ENCODE data around the gene SORCS3.

The SORCS3 gene

GRCh38 chr10:104641187-104641936, at the start of gene SORCS3:
SORCS3 (plus strand) TSS chr10:104641290.
- DNase-seq: no peak

- no peak for DNase-seq
These were observed 49.6 kb upstream of the SORCS3 start for GRCh38 chr10:104591441-104591840.

DNA sequence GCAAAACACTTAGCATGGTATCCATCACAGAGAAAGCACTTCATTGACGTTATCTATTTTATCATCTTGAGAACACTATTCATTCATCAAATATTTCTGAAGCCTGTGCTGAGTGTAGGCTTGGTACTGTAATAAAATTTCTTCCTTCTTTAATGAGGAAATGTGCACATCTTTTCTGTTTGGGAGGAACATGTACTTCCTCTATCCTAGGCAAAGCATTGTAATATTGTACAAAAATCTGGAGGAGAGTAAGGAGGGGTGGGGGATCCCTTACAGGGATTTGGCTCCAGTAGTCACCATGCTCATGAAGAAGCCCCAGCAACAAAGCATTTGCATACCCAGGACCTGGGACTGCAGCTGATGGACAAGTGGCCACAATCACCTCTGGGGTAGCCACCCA, 39.9 kb upstream of the SORCS3 start:
- no peak for DNase-seq

GRCh38 chr10:104608091-104608828, 32.8 kb upstream of the SORCS3 start:
- DNase-seq: no peak

GRCh38 chr10:104612571-104613205, 28.4 kb upstream of the SORCS3 start:
- no peak for DNase-seq

GRCh38 chr10:104613406-104613805, 27.7 kb upstream of the SORCS3 start:
- no peak for DNase-seq

DNA sequence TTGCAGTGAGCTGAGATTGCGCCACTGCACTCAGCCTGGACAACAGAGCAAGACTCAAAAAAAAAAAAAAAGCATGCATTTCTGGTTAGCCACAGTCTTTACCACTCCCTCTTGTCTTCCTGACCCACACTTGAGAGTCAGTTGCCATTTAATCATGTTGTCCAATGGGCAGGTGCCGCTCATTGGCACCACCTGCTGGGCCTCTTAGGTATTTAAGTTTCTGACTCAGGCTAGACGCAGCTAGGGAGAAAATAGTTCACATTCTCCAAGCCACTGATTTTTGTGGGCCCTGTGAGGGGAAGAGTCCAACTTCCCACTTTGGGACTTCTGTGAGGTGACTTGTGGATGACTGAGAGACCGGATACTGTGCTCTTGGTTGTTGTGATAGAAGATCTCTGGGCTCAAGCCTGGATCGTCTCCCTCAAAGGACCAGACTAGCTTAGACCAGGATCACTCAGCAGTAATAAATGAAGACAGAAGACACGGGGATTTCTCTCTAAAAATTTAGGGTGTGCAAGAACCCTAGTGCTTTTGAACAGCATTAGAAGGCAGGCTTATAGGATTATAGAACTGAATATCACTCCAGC, 26.8 kb upstream of the SORCS3 start:
- DNase-seq: no peak

DNA sequence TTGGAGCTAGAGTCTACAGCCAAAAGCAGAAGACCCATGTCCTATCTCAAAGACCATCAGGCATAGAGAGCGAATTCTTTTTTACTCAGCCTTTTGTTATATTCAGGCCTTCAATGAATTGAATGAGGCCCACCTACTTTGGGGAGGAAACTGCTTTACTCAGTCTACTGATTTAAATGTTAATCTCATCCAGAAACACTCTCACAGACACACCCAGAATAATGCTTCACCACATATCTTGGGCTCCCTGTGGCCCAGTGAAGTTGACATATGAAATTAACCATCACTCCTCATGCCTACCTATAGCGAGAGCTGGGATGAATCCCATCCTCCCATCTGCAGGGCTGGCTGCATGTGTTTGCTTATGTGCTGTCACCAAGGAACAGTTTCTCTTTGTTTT, 26.0 kb upstream of the SORCS3 start:
- DNase-seq: no peak

GRCh38 chr10:104617831-104618230, 23.3 kb upstream of the SORCS3 start:
- DNase-seq: no peak

- DNase-seq: no peak
These were observed 18.9 kb upstream of the SORCS3 start for GRCh38 chr10:104622175-104622574.

GRCh38 chr10:104622598-104623209, 18.4 kb upstream of the SORCS3 start:
- no peak for DNase-seq

DNA sequence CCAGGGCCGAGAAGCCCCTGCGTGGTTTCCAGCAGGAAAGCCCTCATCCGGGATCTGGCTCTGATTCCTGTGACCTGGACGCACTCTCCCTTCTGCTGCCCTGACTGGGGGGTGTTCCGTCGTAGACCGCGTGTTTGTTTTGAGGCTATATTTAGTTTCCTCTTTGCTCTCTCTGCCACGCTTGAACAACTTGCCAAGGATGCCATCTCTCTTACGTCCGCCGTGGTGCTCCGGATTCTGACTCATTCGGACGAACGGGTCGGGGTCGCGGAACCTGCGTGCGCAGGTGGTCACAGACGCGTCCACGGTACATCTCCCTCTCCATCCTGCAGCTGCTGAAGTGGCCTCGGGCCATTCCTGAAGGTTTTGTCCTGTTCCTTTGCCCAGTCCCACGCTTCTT, 10.4 kb upstream of the SORCS3 start:
- no peak for DNase-seq

DNA sequence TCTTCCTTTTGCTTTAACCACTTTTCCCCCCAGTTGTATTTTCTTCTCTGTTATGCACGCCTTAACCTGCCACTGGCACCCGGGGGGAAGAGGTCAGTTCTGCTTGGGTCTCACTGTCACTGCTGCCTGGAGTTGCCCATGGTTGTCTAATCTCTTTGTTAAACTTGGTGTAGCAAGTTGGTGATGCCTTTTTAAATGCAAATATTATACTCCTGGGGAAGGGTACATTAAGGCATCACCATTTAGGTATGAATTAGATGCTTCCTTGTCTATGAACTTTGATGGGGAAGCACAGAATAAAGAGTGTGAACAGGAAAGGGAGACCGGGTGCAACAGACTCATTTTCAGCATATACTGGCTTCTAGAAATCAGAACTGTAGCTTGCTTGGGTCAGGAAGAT, 9.1 kb upstream of the SORCS3 start:
- DNase-seq: no peak

GRCh38 chr10:104638861-104639589, 2.1 kb upstream of the SORCS3 start:
- no peak for DNase-seq

DNA sequence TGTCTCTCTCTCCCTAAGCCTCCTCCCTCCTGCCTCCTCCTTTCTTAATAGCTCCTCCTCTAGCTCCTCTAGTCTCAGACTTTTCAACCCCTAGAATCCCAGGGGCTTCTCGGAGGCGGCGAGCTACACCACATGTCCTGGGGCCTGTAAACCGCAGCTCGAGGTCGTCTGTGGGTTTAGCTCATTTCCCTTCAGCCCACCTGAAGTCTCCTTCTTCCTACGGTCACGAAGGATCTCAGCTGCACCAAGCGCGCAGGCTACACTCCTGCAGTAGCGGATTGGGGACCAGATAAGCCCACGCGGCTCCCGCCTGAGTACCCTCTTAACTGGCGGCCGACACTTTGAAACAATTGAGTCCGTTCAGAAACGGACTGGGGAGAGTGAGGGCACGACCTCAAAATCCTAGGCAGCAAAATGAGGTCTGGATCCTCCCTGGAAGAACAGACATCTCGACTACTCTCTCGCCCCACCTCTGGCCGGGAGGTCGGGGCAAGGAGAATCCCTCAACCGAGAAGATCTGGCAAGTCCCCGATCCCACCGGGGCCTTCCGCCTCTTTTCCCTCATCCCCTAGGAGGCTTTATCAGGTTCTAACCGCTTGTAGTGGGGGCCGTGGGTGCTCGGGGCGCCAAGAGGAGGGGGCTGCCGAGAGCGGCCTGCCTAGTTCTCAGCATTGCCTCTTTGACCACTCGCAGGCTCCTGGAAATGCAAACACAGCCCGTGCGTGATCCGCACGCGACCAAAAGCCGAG, 1.3 kb upstream of the SORCS3 start:
- DNase-seq: no peak

- DNase-seq: no peak
These were observed 527 bp upstream of the SORCS3 start for GRCh38 chr10:104640339-104641186.

DNA sequence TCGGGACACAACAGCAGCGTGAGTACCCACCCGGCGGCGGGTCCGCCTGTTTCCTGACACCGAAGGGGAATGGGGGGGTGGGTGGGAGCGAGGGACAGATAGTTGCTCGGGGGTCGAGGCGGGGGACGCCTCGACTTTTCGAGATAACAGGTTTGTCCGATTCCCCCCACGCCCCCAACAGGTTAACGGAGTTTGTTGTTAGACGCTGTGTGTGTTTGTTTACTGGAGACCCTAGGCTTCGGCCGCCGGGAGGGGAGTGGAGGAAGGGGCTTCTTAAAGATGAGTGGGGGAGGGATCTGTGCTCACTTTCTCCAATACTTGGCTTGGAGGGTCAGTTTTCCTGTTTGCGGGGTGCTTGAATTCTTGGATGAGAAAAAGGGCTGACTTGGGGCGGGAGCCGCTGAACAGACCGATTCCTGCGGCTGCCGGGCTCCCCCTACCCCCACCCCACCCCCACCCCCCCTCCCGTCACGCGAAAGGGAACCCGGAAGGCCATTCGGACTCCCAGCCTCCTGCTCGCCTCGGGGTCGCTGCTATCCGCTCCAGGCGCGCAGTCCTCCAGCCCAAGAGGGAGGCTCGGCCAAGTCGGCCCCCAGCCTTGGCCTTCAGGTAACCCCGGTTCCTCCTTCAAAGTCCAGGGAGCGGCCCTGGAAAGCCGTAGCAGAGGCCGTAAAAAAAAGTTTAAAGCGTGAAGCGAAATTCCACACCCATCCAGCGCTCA, 1.0 kb downstream of the SORCS3 start:
- no peak for DNase-seq

- no peak for DNase-seq
These were observed 1.7 kb downstream of the SORCS3 start for GRCh38 chr10:104642658-104643302.

DNA sequence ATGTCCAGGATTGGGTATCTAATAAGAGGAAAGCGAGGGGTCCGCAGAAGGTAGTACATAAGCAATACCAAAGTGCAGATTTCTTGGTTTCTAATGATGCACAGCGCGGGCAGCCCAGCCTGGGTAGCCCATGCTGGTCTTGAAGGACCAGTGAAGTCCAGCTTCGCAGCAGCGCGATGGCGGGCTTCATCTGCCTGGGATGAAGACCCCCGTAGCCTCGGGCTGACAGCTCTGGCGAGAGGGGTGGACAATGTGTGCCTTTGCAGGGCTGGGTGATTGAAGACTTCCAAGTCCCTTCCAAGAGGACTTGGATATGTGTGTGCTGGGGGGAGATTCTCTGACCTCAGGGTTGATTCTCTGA, 2.2 kb downstream of the SORCS3 start:
- DNase-seq: no peak

DNA sequence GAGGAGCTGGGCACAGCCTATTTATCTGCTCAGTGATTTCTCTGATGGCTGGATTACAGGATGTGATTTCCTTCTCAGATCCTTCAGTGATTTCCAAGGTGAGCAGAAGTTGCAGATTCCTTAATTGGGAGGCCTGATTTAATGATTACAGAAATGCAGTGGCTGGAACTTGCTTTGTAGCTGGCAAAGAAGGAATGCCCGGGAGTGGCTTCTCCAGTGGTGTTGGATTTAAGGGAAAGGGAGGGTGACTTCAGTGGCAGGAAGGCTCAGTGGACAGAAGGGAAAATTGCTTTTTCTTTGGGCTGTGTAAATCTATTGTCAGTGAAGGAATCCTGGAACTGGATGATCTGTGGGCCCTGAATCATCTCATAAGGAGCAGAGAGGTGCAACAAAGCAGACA, 5.1 kb downstream of the SORCS3 start:
- DNase-seq: no peak
